HepG2 (cell line): ENCODE results near the gene ZNF783. TPM values are rescaled to one million over a fixed set of nuclear protein-coding genes. Genes with fewer than 3 reads are reported as not detected.
A peak's percentile ranks its signal among the peaks of the same experiment; 100 is the strongest.

ENCODE experiments used
- AGO1 ChIP-seq: fragments of 200-400 bp; formaldehyde crosslinking; IDR thresholded peaks from 2 replicates; pipeline ENCODE4 v1.6.1; 2017; ENCODE audit warnings: mild to moderate bottlenecking, low read depth, low read length, moderate library complexity; ENCODE audit not compliant: poor library complexity, severe bottlenecking
- CCDC6 ChIP-seq: sonication (generic); formaldehyde crosslinking; IDR thresholded peaks from 2 replicates; pipeline ENCODE4 v1.8.1; 2022; ENCODE audit warnings: mild to moderate bottlenecking, missing genetic modification reagents, moderate library complexity
- DPF2 ChIP-seq: sonication (generic); formaldehyde crosslinking; IDR thresholded peaks from 2 replicates; pipeline ENCODE4 v1.4.0; 2020; ENCODE audit warnings: mild to moderate bottlenecking, low read depth, missing genetic modification reagents, borderline replicate concordance
- HNF4G ChIP-seq, 2 experiments: sonication (generic) in 1 of 2; formaldehyde crosslinking in 1 of 2; IDR thresholded peaks; 2 replicates each; pipeline versions ENCODE4 v1.4.0 to v1.6.1; 2011 to 2020; ENCODE audit warnings: borderline replicate concordance in 2 of 2, low read depth in 2 of 2, mild to moderate bottlenecking in 2 of 2, low read length in 1 of 2, missing genetic modification reagents in 1 of 2, moderate library complexity in 1 of 2
- NCOA2 ChIP-seq: sonication (generic); formaldehyde crosslinking; IDR thresholded peaks from 2 replicates; pipeline ENCODE4 v1.8.0; 2022; ENCODE audit warnings: inconsistent platforms
- ZNF256 ChIP-seq: sonication (generic); formaldehyde crosslinking; conservative IDR thresholded peaks from 2 replicates; pipeline ENCODE4 v1.4.0; 2020; ENCODE audit warnings: missing genetic modification reagents
- ZNF468 ChIP-seq: sonication (generic); formaldehyde crosslinking; IDR thresholded peaks from 2 replicates; pipeline ENCODE4 v1.8.0; 2022; ENCODE audit warnings: mild to moderate bottlenecking, moderate library complexity, missing genetic modification reagents
- polyA plus RNA-seq, 8 experiments: library from polyadenylated mRNA; depleted of rRNA in 3 of 8; stranded (reverse) in 7 of 8; unstranded in 1 of 8; fragments of >200 nt; fragmentation: Illumina TruSeq in 4 of 8; extraction: Trizol in 4 of 8; gene quantifications; 2 replicates each; pipeline versions ENCODE4 v1.2.1 to v1.2.3, GENCODE V29; 2011 to 2016; ENCODE audit warnings: low read depth in 4 of 8, missing spikeins in 1 of 8, mixed read lengths in 1 of 8; ENCODE audit not compliant: insufficient read depth in 1 of 8
- total RNA-seq, 5 experiments: library from RNA; depleted of rRNA; stranded (reverse); fragments of >200 nt; fragmentation: Illumina TruSeq; extraction: Trizol; gene quantifications; 2 replicates each; pipeline ENCODE4 v1.2.3, GENCODE V29; 2016; ENCODE audit warnings: low read depth in 1 of 5
- TF ChIP-seq, protein P1 (sequence below): sonication (generic); formaldehyde crosslinking; IDR thresholded peaks from 2 replicates; pipeline ENCODE4 v1.4.0; 2020; ENCODE audit warnings: missing genetic modification reagents
- TF ChIP-seq, protein P2 (sequence below), 2 experiments: sonication (generic) in 1 of 2; formaldehyde crosslinking in 1 of 2; IDR thresholded peaks; 2 replicates each; pipeline versions ENCODE4 v1.5.1 to v1.6.1; 2011 to 2020; ENCODE audit warnings: borderline replicate concordance in 1 of 2, low read depth in 1 of 2, low read length in 1 of 2, mild to moderate bottlenecking in 1 of 2, missing genetic modification reagents in 1 of 2, moderate library complexity in 1 of 2
- TF ChIP-seq, protein P3 (sequence below): sonication (generic); formaldehyde crosslinking; conservative IDR thresholded peaks from 2 replicates; pipeline ENCODE4 v1.5.0; 2020; ENCODE audit warnings: missing genetic modification reagents
- TF ChIP-seq, protein P4 (sequence below): sonication (generic); formaldehyde crosslinking; IDR thresholded peaks from 2 replicates; pipeline ENCODE4 v1.4.0; 2020; ENCODE audit warnings: mild to moderate bottlenecking, missing genetic modification reagents, borderline replicate concordance
- TF ChIP-seq, protein P5 (sequence below): sonication (generic); formaldehyde crosslinking; IDR thresholded peaks from 2 replicates; pipeline ENCODE4 v1.9.0; 2022; ENCODE audit warnings: low read depth, missing genetic modification reagents

ZNF783 gene
- total and polyA plus RNA-seq, 2 of the 13 experiments (the other 11 are each of a cell fraction or from before 2014, with no cell fraction given): 4.1 to 5.2 TPM

DNA sequence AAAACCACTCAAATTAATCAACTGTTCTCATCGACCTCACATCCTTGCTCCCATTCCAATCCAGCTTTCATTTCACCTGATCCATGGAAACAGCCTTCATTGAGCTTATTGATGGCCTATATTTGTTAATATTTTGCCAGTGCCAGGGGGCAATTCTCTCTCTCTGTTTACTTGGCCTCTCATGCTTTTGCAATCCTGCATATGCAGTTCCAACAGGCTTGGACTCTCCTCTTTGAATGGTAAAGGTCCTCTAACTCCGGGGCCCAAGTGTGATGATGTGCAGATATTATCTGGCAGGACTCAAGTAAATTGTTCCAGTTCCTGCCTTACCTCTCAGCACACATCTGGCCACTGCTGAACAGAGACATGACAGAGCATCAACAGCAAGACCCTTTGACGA lies 67.3 kb downstream of the ZNF783 start (continued):
- TF ChIP-seq, protein P1, sequence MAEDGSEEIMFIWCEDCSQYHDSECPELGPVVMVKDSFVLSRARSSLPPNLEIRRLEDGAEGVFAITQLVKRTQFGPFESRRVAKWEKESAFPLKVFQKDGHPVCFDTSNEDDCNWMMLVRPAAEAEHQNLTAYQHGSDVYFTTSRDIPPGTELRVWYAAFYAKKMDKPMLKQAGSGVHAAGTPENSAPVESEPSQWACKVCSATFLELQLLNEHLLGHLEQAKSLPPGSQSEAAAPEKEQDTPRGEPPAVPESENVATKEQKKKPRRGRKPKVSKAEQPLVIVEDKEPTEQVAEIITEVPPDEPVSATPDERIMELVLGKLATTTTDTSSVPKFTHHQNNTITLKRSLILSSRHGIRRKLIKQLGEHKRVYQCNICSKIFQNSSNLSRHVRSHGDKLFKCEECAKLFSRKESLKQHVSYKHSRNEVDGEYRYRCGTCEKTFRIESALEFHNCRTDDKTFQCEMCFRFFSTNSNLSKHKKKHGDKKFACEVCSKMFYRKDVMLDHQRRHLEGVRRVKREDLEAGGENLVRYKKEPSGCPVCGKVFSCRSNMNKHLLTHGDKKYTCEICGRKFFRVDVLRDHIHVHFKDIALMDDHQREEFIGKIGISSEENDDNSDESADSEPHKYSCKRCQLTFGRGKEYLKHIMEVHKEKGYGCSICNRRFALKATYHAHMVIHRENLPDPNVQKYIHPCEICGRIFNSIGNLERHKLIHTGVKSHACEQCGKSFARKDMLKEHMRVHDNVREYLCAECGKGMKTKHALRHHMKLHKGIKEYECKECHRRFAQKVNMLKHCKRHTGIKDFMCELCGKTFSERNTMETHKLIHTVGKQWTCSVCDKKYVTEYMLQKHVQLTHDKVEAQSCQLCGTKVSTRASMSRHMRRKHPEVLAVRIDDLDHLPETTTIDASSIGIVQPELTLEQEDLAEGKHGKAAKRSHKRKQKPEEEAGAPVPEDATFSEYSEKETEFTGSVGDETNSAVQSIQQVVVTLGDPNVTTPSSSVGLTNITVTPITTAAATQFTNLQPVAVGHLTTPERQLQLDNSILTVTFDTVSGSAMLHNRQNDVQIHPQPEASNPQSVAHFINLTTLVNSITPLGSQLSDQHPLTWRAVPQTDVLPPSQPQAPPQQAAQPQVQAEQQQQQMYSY (CRISPR knock-in tag): no peak
- no peak for TF ChIP-seq ZNF468 (CRISPR knock-in tag)
- 0 out of 2 replicates have a peak, but pooled peaks have one; percentile 38 for TF ChIP-seq CCDC6 (CRISPR knock-in tag)
- TF ChIP-seq, protein P2, sequence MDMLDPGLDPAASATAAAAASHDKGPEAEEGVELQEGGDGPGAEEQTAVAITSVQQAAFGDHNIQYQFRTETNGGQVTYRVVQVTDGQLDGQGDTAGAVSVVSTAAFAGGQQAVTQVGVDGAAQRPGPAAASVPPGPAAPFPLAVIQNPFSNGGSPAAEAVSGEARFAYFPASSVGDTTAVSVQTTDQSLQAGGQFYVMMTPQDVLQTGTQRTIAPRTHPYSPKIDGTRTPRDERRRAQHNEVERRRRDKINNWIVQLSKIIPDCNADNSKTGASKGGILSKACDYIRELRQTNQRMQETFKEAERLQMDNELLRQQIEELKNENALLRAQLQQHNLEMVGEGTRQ (IDR thresholded peaks at IDR 0.05; ENCODE audit: low read depth, low read length): no peak
- TF ChIP-seq, protein P2 (CRISPR knock-in tag; IDR thresholded peaks at IDR 0.05; ENCODE audit: borderline replicate concordance): no peak
- TF ChIP-seq, protein P3, sequence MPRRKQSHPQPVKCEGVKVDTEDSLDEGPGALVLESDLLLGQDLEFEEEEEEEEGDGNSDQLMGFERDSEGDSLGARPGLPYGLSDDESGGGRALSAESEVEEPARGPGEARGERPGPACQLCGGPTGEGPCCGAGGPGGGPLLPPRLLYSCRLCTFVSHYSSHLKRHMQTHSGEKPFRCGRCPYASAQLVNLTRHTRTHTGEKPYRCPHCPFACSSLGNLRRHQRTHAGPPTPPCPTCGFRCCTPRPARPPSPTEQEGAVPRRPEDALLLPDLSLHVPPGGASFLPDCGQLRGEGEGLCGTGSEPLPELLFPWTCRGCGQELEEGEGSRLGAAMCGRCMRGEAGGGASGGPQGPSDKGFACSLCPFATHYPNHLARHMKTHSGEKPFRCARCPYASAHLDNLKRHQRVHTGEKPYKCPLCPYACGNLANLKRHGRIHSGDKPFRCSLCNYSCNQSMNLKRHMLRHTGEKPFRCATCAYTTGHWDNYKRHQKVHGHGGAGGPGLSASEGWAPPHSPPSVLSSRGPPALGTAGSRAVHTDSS: no peak
- no peak for TF ChIP-seq AGO1
- TF ChIP-seq, protein P4, sequence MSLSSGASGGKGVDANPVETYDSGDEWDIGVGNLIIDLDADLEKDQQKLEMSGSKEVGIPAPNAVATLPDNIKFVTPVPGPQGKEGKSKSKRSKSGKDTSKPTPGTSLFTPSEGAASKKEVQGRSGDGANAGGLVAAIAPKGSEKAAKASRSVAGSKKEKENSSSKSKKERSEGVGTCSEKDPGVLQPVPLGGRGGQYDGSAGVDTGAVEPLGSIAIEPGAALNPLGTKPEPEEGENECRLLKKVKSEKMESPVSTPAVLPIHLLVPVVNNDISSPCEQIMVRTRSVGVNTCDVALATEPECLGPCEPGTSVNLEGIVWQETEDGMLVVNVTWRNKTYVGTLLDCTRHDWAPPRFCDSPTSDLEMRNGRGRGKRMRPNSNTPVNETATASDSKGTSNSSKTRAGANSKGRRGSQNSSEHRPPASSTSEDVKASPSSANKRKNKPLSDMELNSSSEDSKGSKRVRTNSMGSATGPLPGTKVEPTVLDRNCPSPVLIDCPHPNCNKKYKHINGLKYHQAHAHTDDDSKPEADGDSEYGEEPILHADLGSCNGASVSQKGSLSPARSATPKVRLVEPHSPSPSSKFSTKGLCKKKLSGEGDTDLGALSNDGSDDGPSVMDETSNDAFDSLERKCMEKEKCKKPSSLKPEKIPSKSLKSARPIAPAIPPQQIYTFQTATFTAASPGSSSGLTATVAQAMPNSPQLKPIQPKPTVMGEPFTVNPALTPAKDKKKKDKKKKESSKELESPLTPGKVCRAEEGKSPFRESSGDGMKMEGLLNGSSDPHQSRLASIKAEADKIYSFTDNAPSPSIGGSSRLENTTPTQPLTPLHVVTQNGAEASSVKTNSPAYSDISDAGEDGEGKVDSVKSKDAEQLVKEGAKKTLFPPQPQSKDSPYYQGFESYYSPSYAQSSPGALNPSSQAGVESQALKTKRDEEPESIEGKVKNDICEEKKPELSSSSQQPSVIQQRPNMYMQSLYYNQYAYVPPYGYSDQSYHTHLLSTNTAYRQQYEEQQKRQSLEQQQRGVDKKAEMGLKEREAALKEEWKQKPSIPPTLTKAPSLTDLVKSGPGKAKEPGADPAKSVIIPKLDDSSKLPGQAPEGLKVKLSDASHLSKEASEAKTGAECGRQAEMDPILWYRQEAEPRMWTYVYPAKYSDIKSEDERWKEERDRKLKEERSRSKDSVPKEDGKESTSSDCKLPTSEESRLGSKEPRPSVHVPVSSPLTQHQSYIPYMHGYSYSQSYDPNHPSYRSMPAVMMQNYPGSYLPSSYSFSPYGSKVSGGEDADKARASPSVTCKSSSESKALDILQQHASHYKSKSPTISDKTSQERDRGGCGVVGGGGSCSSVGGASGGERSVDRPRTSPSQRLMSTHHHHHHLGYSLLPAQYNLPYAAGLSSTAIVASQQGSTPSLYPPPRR (CRISPR knock-in tag): 0 out of 2 replicates have a peak, but pooled peaks have one; percentile 26
- TF ChIP-seq, protein P5, sequence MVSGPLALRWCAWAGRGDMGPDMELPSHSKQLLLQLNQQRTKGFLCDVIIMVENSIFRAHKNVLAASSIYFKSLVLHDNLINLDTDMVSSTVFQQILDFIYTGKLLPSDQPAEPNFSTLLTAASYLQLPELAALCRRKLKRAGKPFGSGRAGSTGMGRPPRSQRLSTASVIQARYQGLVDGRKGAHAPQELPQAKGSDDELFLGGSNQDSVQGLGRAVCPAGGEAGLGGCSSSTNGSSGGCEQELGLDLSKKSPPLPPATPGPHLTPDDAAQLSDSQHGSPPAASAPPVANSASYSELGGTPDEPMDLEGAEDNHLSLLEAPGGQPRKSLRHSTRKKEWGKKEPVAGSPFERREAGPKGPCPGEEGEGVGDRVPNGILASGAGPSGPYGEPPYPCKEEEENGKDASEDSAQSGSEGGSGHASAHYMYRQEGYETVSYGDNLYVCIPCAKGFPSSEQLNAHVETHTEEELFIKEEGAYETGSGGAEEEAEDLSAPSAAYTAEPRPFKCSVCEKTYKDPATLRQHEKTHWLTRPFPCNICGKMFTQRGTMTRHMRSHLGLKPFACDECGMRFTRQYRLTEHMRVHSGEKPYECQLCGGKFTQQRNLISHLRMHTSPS (CRISPR knock-in tag): 0 out of 2 replicates have a peak, but pooled peaks have one; percentile 26
- no peak for TF ChIP-seq ZNF256
- TF ChIP-seq NCOA2 (CRISPR knock-in tag): 0 out of 2 replicates have a peak, but pooled peaks have one; percentile 20
- TF ChIP-seq HNF4G (IDR thresholded peaks at IDR 0.05; ENCODE audit: borderline replicate concordance, low read depth, low read length): peak; percentile 42; the same call in 1 of the 2 replicates
- TF ChIP-seq HNF4G (CRISPR knock-in tag; IDR thresholded peaks at IDR 0.05; ENCODE audit: borderline replicate concordance, low read depth): no peak
- TF ChIP-seq DPF2 (CRISPR knock-in tag): 0 out of 2 replicates have a peak, but pooled peaks have one; percentile 45
